Dermis blood vessel endothelial cell (primary cell): ENCODE measurements around the gene ZBTB7C. TPM values are rescaled to one million over a fixed set of nuclear protein-coding genes. Genes with fewer than 3 reads are reported as not detected.

ENCODE experiments used
- DNase-seq: peaks from one replicate; pipeline ENCODE4 v3.0.0; 2010
- total RNA-seq: library from RNA; depleted of rRNA; stranded (reverse); fragments of >200 nt; gene quantifications from 2 replicates; pipeline ENCODE4 v1.2.3, GENCODE V29; 2014

The ZBTB7C gene
- total RNA-seq, 1 donor from 2014 or later = not detected

- DNase-seq = no peak
Measured at GRCh38 chr18:48134609-48135008, 274.6 kb downstream of the ZBTB7C start.

DNA sequence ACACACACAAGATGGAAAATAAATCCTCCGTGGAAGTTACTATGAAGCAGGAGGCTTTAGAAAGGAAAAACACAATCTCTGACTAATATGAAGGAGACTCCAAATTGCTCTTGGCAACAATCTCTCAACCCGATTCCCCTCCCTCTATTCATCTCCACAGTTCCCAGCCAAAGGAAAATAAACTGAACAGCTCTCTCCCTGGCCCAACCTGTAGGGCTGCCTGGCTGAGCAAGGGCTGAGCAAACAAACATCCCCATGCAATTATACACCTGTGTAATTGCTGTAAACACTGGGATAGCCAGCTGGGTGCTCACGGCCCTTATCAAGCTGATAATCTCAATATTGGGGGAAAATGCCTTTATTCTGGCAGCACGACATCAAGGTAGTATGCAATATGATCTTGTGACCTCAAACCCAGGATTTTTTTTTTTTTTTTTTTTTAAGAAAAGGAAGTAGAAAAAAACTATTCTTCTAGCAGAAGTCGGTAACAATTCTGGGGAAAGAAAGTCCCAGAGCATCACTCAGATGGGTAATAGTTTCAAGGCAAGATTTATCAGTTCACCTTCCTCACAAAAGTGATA, 275.4 kb downstream of the ZBTB7C start:
- no peak for DNase-seq

GRCh38 chr18:48132797-48133655, 276.2 kb downstream of the ZBTB7C start:
- no peak for DNase-seq

GRCh38 chr18:48131042-48131441, 278.1 kb downstream of the ZBTB7C start:
- no peak for DNase-seq

DNA sequence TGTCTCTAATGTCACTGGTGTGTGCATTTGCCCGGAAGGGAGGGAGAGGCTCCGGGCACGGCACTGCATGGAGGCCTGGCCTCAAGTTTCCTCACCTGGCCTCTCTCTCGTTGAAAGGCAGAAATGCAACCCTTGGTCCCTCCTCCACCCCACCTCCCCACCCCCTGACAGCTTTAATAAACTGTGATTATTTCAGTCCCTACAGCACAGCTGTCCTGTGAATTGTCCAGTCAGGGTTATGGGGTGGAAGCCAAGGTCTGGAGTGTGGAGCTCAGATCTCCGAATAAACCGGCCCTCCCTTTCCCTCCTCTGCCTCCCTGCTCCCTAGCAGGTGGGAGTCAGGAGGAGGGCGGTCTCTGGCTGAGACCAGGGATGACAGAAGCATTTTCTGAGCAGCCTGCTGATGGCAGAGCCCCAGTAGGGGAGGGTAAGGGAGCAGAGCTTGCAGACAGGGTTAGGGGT, 279.5 kb downstream of the ZBTB7C start:
- DNase-seq = no peak

DNA sequence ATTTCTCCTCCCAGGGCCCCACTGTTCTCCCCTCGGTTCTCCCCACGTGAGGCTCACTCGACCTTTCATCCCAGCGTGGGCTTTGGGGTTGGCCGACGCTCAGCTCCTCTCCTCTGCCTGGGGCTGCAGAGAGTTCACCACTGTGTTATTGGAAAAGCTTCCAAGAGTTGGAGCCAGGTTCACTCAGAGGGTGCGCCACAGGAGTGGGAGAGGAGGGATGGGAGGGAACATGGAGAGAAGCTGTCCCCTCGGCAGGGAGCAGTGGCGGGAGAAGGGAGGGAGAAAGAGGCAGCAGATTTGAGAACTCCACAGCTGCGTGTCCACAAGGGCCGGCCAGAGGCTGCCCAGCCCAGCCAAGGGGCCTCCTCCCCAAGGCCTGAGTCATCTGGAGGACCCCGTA, 281.6 kb downstream of the ZBTB7C start:
- no peak for DNase-seq

DNA sequence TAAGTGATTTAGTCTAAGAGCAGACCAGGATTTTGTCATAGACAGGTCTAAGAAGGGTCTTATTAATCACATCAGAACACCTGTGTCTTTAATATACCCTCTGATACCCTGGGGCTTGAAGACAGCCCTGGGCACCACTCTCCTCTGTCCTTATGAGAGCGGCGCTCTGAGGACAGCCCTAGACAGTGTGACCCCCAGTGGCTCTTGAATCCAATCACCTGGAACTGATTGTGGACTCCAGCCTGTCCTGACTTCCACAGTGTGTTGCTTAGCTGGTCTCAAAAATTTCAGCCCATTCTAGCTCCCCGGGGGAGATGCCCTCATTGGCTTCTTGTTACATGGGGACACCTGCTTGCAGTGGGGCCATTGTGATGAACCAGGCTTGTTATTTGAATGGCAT, 282.9 kb downstream of the ZBTB7C start:
- DNase-seq = no peak

- DNase-seq = no peak
Measured at GRCh38 chr18:48125724-48126123, 283.5 kb downstream of the ZBTB7C start.

GRCh38 chr18:48124857-48125626, 284.1 kb downstream of the ZBTB7C start:
- no peak for DNase-seq

- no peak for DNase-seq
Measured at GRCh38 chr18:48123941-48124340, 285.2 kb downstream of the ZBTB7C start.

GRCh38 chr18:48123324-48123723, 285.9 kb downstream of the ZBTB7C start:
- no peak for DNase-seq

DNA sequence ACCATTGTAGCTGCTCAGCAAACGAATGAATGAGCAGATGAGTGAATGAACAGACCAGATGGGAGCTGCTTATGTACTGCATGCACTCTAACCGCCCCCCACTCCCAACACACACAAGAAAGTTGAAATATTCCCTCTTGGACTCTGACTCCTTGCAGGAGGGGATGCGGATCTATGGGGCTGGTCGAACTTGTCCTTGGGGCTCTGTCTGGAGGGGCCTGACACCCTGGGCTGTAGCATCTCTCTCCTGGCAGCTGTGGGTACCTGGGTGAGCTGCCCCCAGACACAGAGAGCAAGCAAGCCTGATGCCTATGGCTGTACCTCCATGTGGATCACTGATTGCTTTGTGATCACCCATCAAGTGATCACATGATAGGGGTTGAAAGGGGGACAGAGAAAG, 286.4 kb downstream of the ZBTB7C start:
- no peak for DNase-seq

DNA sequence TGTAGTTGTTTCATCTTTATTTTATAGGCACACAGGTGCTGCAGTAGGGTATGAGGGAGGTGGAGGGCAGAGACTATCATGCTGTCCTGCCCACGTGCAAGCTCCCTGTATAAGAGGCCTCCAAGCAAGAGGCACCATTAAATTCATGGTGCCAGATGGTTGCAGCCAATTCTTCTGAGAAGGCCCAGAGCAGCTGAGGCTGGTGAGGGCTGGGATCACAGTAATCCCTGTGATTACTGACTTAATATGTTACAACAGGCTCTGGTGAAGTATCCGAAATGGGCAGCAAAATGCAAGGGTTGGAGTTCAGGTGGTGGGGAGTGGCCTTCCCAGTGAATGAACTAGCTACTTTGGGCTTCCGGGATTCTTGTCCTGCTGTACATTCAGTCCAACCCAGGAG, 286.8 kb downstream of the ZBTB7C start:
- no peak for DNase-seq

DNA sequence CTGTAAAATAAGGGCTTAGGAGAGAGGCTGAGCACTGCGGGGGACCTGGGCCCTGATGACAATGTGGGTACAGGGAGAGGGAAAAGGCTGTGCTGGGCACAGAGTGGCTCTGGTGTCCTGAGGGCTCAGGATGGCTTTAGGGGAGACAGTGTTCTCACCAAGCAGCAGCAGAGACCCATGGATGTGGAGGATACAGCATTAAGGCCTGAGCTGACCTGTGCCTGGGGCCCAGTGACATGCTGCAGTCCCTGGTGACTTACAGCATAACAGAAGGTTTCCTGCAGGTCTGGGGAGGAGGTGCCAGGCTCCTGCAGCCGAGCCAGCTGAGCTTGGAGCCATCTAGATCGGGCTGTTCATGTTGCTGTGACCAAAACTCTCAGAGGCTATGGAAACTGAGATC, 287.4 kb downstream of the ZBTB7C start:
- DNase-seq = no peak

GRCh38 chr18:48119204-48119603, 290.0 kb downstream of the ZBTB7C start:
- no peak for DNase-seq

GRCh38 chr18:48116873-48117630, 292.1 kb downstream of the ZBTB7C start:
- no peak for DNase-seq

- no peak for DNase-seq
Measured at GRCh38 chr18:48116017-48116416, 293.2 kb downstream of the ZBTB7C start.

DNA sequence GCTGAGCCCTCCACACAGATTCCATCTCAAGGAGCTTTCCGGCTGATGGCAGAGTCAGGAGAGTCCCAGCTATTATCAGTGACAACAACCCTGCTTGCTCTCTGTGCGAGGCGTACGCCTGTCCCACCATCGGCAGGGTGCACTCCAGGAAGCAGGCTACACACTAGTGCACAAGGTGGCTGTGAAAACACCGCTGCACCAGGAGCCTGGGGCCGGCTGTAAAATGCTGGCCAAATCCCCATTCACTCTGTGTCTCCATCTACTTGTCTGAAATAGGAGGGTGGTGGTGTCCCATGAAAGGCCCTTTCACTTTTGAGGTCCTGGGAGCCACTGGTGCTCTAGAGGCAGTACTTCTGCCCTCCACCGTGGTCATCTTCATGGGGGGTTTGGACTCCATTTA, 295.5 kb downstream of the ZBTB7C start:
- DNase-seq = no peak

- DNase-seq = no peak
Measured at GRCh38 chr18:48111587-48111986, 297.6 kb downstream of the ZBTB7C start.

- no peak for DNase-seq
Measured at GRCh38 chr18:48110797-48111196, 298.4 kb downstream of the ZBTB7C start.

- DNase-seq = no peak
Measured at GRCh38 chr18:48109961-48110493, 299.2 kb downstream of the ZBTB7C start.

GRCh38 chr18:48108136-48108535, 301.0 kb downstream of the ZBTB7C start:
- DNase-seq = no peak
